HG03439 (cell line): ENCODE measurements around the gene ABCB10.
"Not testable (repeated sequence)": the region's sequence is repeated elsewhere in the genome, so short reads cannot be mapped to it uniquely, and the experiment has no call there.

Source experiments
- ATAC-seq: cut with Tn5 transposase; IDR thresholded peaks from one replicate; pipeline ENCODE4 v1.9.1; 2021; ENCODE audit warnings: mild to moderate bottlenecking, moderate library complexity; ENCODE audit not compliant: unreplicated experiment

Gene ABCB10

GRCh38 chr1:229480495-229480894 lies 78.0 kb downstream of the ABCB10 start:
- no peak for ATAC-seq

- peak; percentile 64 for ATAC-seq
These were observed 78.7 kb downstream of the ABCB10 start for GRCh38 chr1:229479660-229480399.

- no peak for ATAC-seq
These were observed 79.7 kb downstream of the ABCB10 start for GRCh38 chr1:229478852-229479251.

GRCh38 chr1:229475859-229476258 lies 82.6 kb downstream of the ABCB10 start:
- not testable (repeated sequence) for ATAC-seq

GRCh38 chr1:229474509-229474908 lies 84.0 kb downstream of the ABCB10 start:
- no peak for ATAC-seq

- ATAC-seq = no peak
These were observed 87.3 kb downstream of the ABCB10 start for GRCh38 chr1:229471175-229471574.

GRCh38 chr1:229470406-229471043 lies 88.0 kb downstream of the ABCB10 start:
- no peak for ATAC-seq

- no peak for ATAC-seq
These were observed 91.6 kb downstream of the ABCB10 start for GRCh38 chr1:229466887-229467286.
